Measurements from ENCODE around the gene OTOA.

- TF ChIP-seq REST (tag by site-specific recombination; IDR thresholded peaks at IDR 0.05) (no peak), PATZ1 (tag by site-specific recombination; IDR thresholded peaks at IDR 0.05) (no peak), CTCF (tag by site-specific recombination; IDR thresholded peaks at IDR 0.05) (no peak)
Measured at GRCh38 chr16:21646721-21647561, 16.8 kb upstream of the OTOA start.
